Gastroesophageal sphincter (tissue), 4 donors: ENCODE measurements around the gene PSAP. TPM values are rescaled to one million over a fixed set of nuclear protein-coding genes. Genes with fewer than 3 reads are reported as not detected.
A peak's percentile ranks its signal among the peaks of the same experiment; 100 is the strongest.

ENCODE experiments used
- ATAC-seq: fragments of 150-250 bp; one replicate; pipeline ENCODE4 v1.9.1; 2016; ENCODE audit warnings: mild to moderate bottlenecking, moderate library complexity
- H3K27ac ChIP-seq, 4 donors: fragments of 200-600 bp; sonication (generic) in 3 of 4; 1 replicate in 3 of 4; 2 replicates in 1 of 4; pipeline ENCODE4 v1.5.1; 2016 to 2019
- H3K27me3 ChIP-seq: fragments of 200-600 bp; sonication (generic); one replicate; pipeline ENCODE4 v1.5.1; 2019
- H3K36me3 ChIP-seq, 2 donors: fragments of 200-600 bp; sonication (generic); one replicate each; pipeline ENCODE4 v1.5.1; 2019; ENCODE audit warnings: control low read depth in 1 of 2
- H3K4me1 ChIP-seq, 3 donors: fragments of 200-600 bp; sonication (generic); 1 replicate in 2 of 3; 2 replicates in 1 of 3; pipeline ENCODE4 v1.5.1; 2016 to 2019; ENCODE audit warnings: control low read depth in 2 of 3
- H3K4me3 ChIP-seq, 2 donors: fragments of 200-600 bp; sonication (generic); one replicate each; pipeline ENCODE4 v1.5.1; 2019; ENCODE audit warnings: mild to moderate bottlenecking in 1 of 2, moderate library complexity in 1 of 2
- H3K9me3 ChIP-seq, 3 donors: fragments of 200-600 bp; sonication (generic); one replicate each; pipeline ENCODE4 v1.5.1; 2017 to 2019; ENCODE audit warnings: control low read depth in 2 of 3
- CTCF ChIP-seq, 4 experiments: fragments of 200-600 bp in 2 of 4; fragments of 450-650 bp in 2 of 4; sonication (generic) in 1 of 4; IDR thresholded peaks; one replicate each; pipeline ENCODE4 v1.5.1; 2017 to 2019; ENCODE audit warnings: antibody characterized with exemption in 4 of 4, mild to moderate bottlenecking in 2 of 4, moderate library complexity in 2 of 4
- EP300 ChIP-seq: sonication (generic); formaldehyde crosslinking; IDR thresholded peaks from one replicate; pipeline ENCODE4 v1.6.1; 2017; ENCODE audit warnings: antibody characterized with exemption, mild to moderate bottlenecking
- POLR2A ChIP-seq, 2 donors: fragments of 450-650 bp; IDR thresholded peaks; one replicate each; pipeline ENCODE4 v1.6.1; 2017; ENCODE audit warnings: antibody characterized with exemption in 2 of 2, mild to moderate bottlenecking in 2 of 2, moderate library complexity in 1 of 2
- POLR2AphosphoS5 ChIP-seq: sonication (generic); formaldehyde crosslinking; IDR thresholded peaks from one replicate; pipeline ENCODE4 v1.6.1; 2017; ENCODE audit warnings: antibody characterized with exemption
- WGBS, 2 donors: methylation state at CpG; one replicate each; pipeline ENCODE4 v1.1.5; 2018; ENCODE audit warnings: low coverage in 1 of 2; 5-methylcytosine and 5-hydroxymethylcytosine counted together
- total RNA-seq, 4 donors: library from RNA; depleted of rRNA; stranded (reverse); fragments of >200 nt; gene quantifications; one replicate each; pipeline ENCODE4 v1.1.0, GENCODE V29; 2016

PSAP gene
- total RNA-seq, 4 donors from 2014 or later, result 604 to 881 (median 718) TPM

GRCh38 chr10:71789871-71790270 is 61.2 kb downstream of the PSAP start:
- Histone ChIP-seq H3K27me3 (peaks cover 5% of the 10 kb centered on the region), H3K36me3 (peaks cover 0 to 9% of the 10 kb centered on the region in 2 donors), H3K4me3 (no peak overlapping the region), H3K4me1 (no peaks in the 10 kb centered on the region), H3K27ac (no peak overlapping the region), H3K9me3 (no peaks in the 10 kb centered on the region)
- ATAC-seq, result no peak
- WGBS, 2 donors, result 70% methylated on average over 3 of the region's 10 CpGs; no CpG with 5 or more reads in 1 of the 2 donors
- TF ChIP-seq EP300, result no peak

DNA sequence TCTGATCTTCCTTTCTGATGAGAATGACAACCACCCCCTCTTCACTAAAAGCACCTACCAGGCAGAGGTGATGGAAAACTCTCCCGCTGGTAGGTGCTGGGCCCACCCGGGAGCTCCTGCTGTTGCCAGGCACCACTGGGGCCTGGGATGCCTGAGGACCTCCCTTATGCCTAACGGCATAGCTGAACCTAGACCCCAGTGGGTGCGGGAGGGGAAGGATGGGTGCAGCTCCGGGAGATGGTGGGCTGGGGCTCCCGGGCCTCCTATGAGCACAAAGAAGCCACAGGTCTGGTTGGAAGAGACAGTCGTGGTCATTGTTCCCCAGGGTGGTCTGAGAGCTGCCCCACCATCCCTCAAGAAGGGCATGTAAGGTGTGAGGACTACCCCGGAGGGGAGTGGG is 62.1 kb downstream of the PSAP start:
- TF ChIP-seq POLR2AphosphoS5 (no peak), POLR2A (IDR thresholded peaks at IDR 0.05) (no peak), EP300 (no peak), CTCF (IDR thresholded peaks at IDR 0.05) (no peak)
- H3K4me3 ChIP-seq, result no peak overlapping the region
- no peak for ATAC-seq
- peaks cover 0 to 4% of the 10 kb centered on the region in 2 donors for H3K36me3 ChIP-seq
- H3K27ac ChIP-seq, result no peak overlapping the region
- WGBS, 2 donors, result 83% methylated on average over 2 of the region's 8 CpGs; no CpG with 5 or more reads in 1 of the 2 donors
- no peaks in the 10 kb centered on the region for H3K9me3 ChIP-seq
- peaks cover 5% of the 10 kb centered on the region for H3K27me3 ChIP-seq
- H3K4me1 ChIP-seq, result no peaks in the 10 kb centered on the region

- H3K4me1 ChIP-seq, result peaks cover 0 to 15% (median 0%) of the 10 kb centered on the region in 3 donors
- H3K9me3 ChIP-seq, result no peaks in the 10 kb centered on the region
- TF ChIP-seq POLR2AphosphoS5 (no peak), POLR2A (IDR thresholded peaks at IDR 0.05) (no peak), CTCF (IDR thresholded peaks at IDR 0.05) (no peak), EP300 (no peak)
- H3K4me3 ChIP-seq, result no peak overlapping the region
- ATAC-seq, result no peak
- 75% methylated on average over 5 of the region's 18 CpGs; no CpG with 5 or more reads in 1 of the 2 donors for WGBS, 2 donors
- H3K36me3 ChIP-seq, result no peaks in the 10 kb centered on the region
- peaks cover 5% of the 10 kb centered on the region for H3K27me3 ChIP-seq
- H3K27ac ChIP-seq, result no peak overlapping the region
These were observed 66.3 kb downstream of the PSAP start for GRCh38 chr10:71784679-71785272.

DNA sequence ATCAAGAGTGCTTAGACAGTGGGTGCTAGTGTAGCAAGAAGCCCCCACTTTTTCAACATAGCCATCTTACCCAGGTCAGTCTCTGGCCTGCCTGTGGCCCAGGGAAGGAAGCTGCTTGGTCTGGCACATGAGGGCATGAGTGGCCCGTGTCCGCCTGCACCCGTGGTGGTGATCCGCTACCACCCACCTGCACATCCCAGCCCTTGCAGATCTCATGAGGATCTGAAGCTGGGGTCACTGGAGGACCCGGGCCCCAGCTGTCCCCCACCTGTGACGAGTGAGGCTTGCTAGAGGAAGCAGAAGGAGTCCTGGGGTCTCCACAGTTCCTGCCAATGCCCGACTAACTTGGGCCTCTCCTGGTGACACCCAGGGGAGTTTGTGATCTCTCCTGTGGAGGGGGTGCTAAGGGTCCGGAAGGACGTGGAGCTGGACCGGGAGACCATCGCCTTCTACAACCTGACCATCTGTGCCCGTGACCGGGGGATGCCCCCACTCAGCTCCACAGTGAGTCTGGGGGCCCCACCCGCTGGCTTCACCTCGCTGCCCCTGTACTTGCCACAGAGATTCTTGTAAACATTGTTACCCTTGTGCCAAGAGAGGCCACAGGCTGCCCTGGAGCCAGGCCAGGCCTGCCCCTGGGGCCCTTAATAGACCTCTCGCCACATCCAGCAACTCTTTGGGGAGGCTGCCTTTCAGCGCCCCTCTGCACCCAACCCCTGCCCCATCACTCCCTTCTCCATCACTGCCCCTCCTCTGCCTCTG is 67.0 kb downstream of the PSAP start:
- TF ChIP-seq POLR2AphosphoS5 (no peak), EP300 (no peak), POLR2A (IDR thresholded peaks at IDR 0.05) (no peak), CTCF (IDR thresholded peaks at IDR 0.05) (no peak)
- no peak for ATAC-seq
- H3K27ac ChIP-seq, result no peak overlapping the region
- 100% methylated on average over 1 to 3 of the region's 17 CpGs for WGBS, 2 donors
- H3K36me3 ChIP-seq, result no peaks in the 10 kb centered on the region
- H3K4me3 ChIP-seq, result no peak overlapping the region
- peaks cover 2% of the 10 kb centered on the region for H3K27me3 ChIP-seq
- H3K9me3 ChIP-seq, result no peaks in the 10 kb centered on the region
- H3K4me1 ChIP-seq, result peaks cover 0 to 15% (median 0%) of the 10 kb centered on the region in 3 donors

- H3K27me3 ChIP-seq, result no peaks in the 10 kb centered on the region
- no peaks in the 10 kb centered on the region for H3K36me3 ChIP-seq
- H3K4me1 ChIP-seq, result peaks cover 0 to 15% (median 0%) of the 10 kb centered on the region in 3 donors
- H3K27ac ChIP-seq, result no peak overlapping the region
- peak; percentile 42 for ATAC-seq
- no peaks in the 10 kb centered on the region for H3K9me3 ChIP-seq
- no peak for TF ChIP-seq POLR2A (IDR thresholded peaks at IDR 0.05)
- no peak for TF ChIP-seq EP300
- no peak for TF ChIP-seq CTCF (IDR thresholded peaks at IDR 0.05)
- WGBS, 2 donors, result 33 to 34% methylated on average over 6 to 7 of the region's 7 CpGs
- no peak overlapping the region for H3K4me3 ChIP-seq
These were observed 68.0 kb downstream of the PSAP start for GRCh38 chr10:71782917-71783490.
